Mesothelial cell of epicardium (in vitro differentiated cells): ENCODE results near the gene C5orf63. TPM values are rescaled to one million over a fixed set of nuclear protein-coding genes. Genes with fewer than 3 reads are reported as not detected.
A peak's percentile ranks its signal among the peaks of the same experiment; 100 is the strongest.

Experiments used
- DNase-seq, 2 experiments: peaks; one replicate each; pipeline ENCODE4 v3.0.0; 2021; ENCODE audit warnings: low spot score in 2 of 2; ENCODE audit not compliant: unreplicated experiment in 2 of 2
- H3K27ac Mint-ChIP-seq: 2 replicates; pipeline ENCODE4 v1.8.0; 2021; ENCODE audit warnings: mixed read lengths
- H3K27me3 Mint-ChIP-seq: 2 replicates; pipeline ENCODE4 v1.8.0; 2021; ENCODE audit warnings: low read depth, mixed read lengths
- H3K36me3 Mint-ChIP-seq: 2 replicates; pipeline ENCODE4 v1.8.0; 2021; ENCODE audit warnings: mixed read lengths
- H3K4me1 Mint-ChIP-seq: 2 replicates; pipeline ENCODE4 v1.8.0; 2021; ENCODE audit warnings: mixed read lengths
- H3K4me3 Mint-ChIP-seq: 2 replicates; pipeline ENCODE4 v1.8.0; 2021; ENCODE audit warnings: mild to moderate bottlenecking, moderate library complexity, mixed read lengths
- H3K9me3 Mint-ChIP-seq: 2 replicates; pipeline ENCODE4 v1.8.0; 2021; ENCODE audit warnings: mixed read lengths
- CTCF ChIP-seq: fragments of 200-600 bp; sonication (generic); IDR thresholded peaks from one replicate; pipeline ENCODE4 v1.5.0; 2021; ENCODE audit warnings: antibody characterized with exemption; ENCODE audit not compliant: unreplicated experiment
- total RNA-seq: library from RNA; stranded (reverse); gene quantifications from 3 replicates; pipeline ENCODE4 v1.2.1, GENCODE V29; 2021

Gene C5orf63
- total RNA-seq, 1 donor from 2014 or later, result 2.3 TPM

- TF ChIP-seq CTCF, result no peak
- H3K4me1 Mint-ChIP-seq, result peaks cover 35% of the 10 kb centered on the region
- no peak for DNase-seq
- H3K27me3 Mint-ChIP-seq, result peaks cover 13% of the 10 kb centered on the region
- no peaks in the 10 kb centered on the region for H3K9me3 Mint-ChIP-seq
- no peaks in the 10 kb centered on the region for H3K36me3 Mint-ChIP-seq
- H3K27ac Mint-ChIP-seq, result no peak overlapping the region
- H3K4me3 Mint-ChIP-seq, result no peak overlapping the region
Measured at GRCh38 chr5:127098241-127098640, 24.9 kb upstream of the C5orf63 start.

GRCh38 chr5:127097278-127097677 is 24.0 kb upstream of the C5orf63 start:
- no peak overlapping the region for H3K4me3 Mint-ChIP-seq
- peaks cover 13% of the 10 kb centered on the region for H3K27me3 Mint-ChIP-seq
- TF ChIP-seq CTCF, result no peak
- no peaks in the 10 kb centered on the region for H3K9me3 Mint-ChIP-seq
- no peaks in the 10 kb centered on the region for H3K36me3 Mint-ChIP-seq
- H3K4me1 Mint-ChIP-seq, result peaks cover 40% of the 10 kb centered on the region
- H3K27ac Mint-ChIP-seq, result no peak overlapping the region
- DNase-seq, result no peak

GRCh38 chr5:127096328-127096993 is 23.2 kb upstream of the C5orf63 start:
- H3K36me3 Mint-ChIP-seq, result no peaks in the 10 kb centered on the region
- H3K27ac Mint-ChIP-seq, result no peak overlapping the region
- peaks cover 13% of the 10 kb centered on the region for H3K27me3 Mint-ChIP-seq
- DNase-seq, result no peak
- H3K4me3 Mint-ChIP-seq, result no peak overlapping the region
- no peak for TF ChIP-seq CTCF
- no peaks in the 10 kb centered on the region for H3K9me3 Mint-ChIP-seq
- peaks cover 34% of the 10 kb centered on the region for H3K4me1 Mint-ChIP-seq

- Mint-ChIP-seq H3K9me3 (no peaks in the 10 kb centered on the region), H3K4me1 (peaks cover 36% of the 10 kb centered on the region), H3K27me3 (peaks cover 24% of the 10 kb centered on the region), H3K27ac (peak overlapping the region; percentile 5), H3K4me3 (no peak overlapping the region), H3K36me3 (no peaks in the 10 kb centered on the region)
- no peak for TF ChIP-seq CTCF
- DNase-seq, result no peak
Measured at GRCh38 chr5:127094161-127094814, 21.0 kb upstream of the C5orf63 start.

GRCh38 chr5:127092690-127093089 is 19.4 kb upstream of the C5orf63 start:
- Mint-ChIP-seq H3K9me3 (no peaks in the 10 kb centered on the region), H3K36me3 (no peaks in the 10 kb centered on the region), H3K27me3 (peaks cover 30% of the 10 kb centered on the region), H3K4me1 (peaks cover 47% of the 10 kb centered on the region), H3K27ac (no peak overlapping the region), H3K4me3 (no peak overlapping the region)
- no peak for TF ChIP-seq CTCF
- DNase-seq, result no peak
